HCT116 (cell line): ENCODE data around the gene BMP2. TPM values are rescaled to one million over a fixed set of nuclear protein-coding genes. Genes with fewer than 3 reads are reported as not detected.

ENCODE experiments used
- ATAC-seq: fragments of 200-7000 bp; cut with Tn5 transposase; 2 replicates; pipeline ENCODE4 v1.9.1; 2020; ENCODE audit warnings: mild to moderate bottlenecking, moderate library complexity
- Bru-seq: library from RNA; stranded (reverse); fragments of 400-500 nt; gene quantifications from one replicate; lab custom pipeline; 2021; lab: Mats Ljungman, UMichigan
- BruChase-seq, 2 experiments: library from RNA; stranded (reverse); fragments of 400-500 nt; gene quantifications; one replicate each; lab custom pipeline; 2021; lab: Mats Ljungman, UMichigan
- BruUV-seq: library from RNA; stranded (reverse); fragments of 400-500 nt; replicated peaks from 2 replicates; lab custom pipeline; 2021; lab: Mats Ljungman, UMichigan
- CTCF ChIA-PET: fragments of 300-600 bp; sonication (Branson Sonifier 250); formaldehyde crosslinking; loops from one replicate; lab custom pipeline; 2021; ENCODE audit warnings: antibody characterized with exemption; lab: Charles Lee
- POLR2A ChIA-PET: fragments of 300-600, 350-600 bp; sonication (Branson Sonifier 250); formaldehyde crosslinking; loops from one replicate; lab custom pipeline; 2021; ENCODE audit warnings: antibody characterized with exemption; lab: Charles Lee
- RAD21 ChIA-PET, 2 experiments: fragments of 300-600 bp; sonication (Branson Sonifier 250); formaldehyde crosslinking; loops; one replicate each; lab custom pipeline; 2023; ENCODE audit warnings: low total read pairs in 2 of 2; ENCODE audit not compliant: uncharacterized antibody in 2 of 2, unreplicated experiment in 2 of 2, low non-redundant PET in 1 of 2; lab: Charles Lee
- DNase-seq: peaks from one replicate; pipeline ENCODE4 v3.0.0-alpha.2; 2010; ENCODE audit warnings: low read depth, low spot score
- H2AFZ ChIP-seq: fragments of 200-600 bp; shearing (Covaris generic), sonication (generic); 2 replicates; pipeline ENCODE4 v1.6.1; 2017; ENCODE audit warnings: low read depth, mixed run types, mixed read lengths, antibody characterized with exemption, low read length; ENCODE audit not compliant: poor library complexity, severe bottlenecking
- H3K27ac ChIP-seq: 2 replicates; pipeline ENCODE4 v1.5.1; 2012; ENCODE audit warnings: low read depth, low read length
- H3K27me3 ChIP-seq: fragments of 200-600 bp; sonication (generic); 2 replicates; pipeline ENCODE4 v1.6.1; 2016; ENCODE audit warnings: mixed run types, low read length, mixed read lengths; ENCODE audit not compliant: insufficient read depth
- H3K36me3 ChIP-seq, 2 experiments: fragments of 200-500 bp in 1 of 2; fragments of 200-600 bp in 1 of 2; sonication (Bioruptor generic) in 1 of 2; sonication (generic) in 1 of 2; 2 replicates each; pipeline versions ENCODE4 v1.5.1 to v1.6.1; 2014 to 2016; ENCODE audit warnings: low read length in 2 of 2, inconsistent platforms in 1 of 2, mixed read lengths in 1 of 2, mixed run types in 1 of 2; ENCODE audit not compliant: insufficient read depth in 2 of 2, control insufficient read depth in 1 of 2
- H3K4me1 ChIP-seq, 2 experiments: fragments of 200-600 bp in 1 of 2; sonication (generic) in 1 of 2; 2 replicates each; pipeline versions ENCODE4 v1.5.1 to v1.6.1; 2012 to 2017; ENCODE audit warnings: low read length in 2 of 2, inconsistent platforms in 1 of 2, mild to moderate bottlenecking in 1 of 2, mixed read lengths in 1 of 2, mixed run types in 1 of 2, moderate library complexity in 1 of 2; ENCODE audit not compliant: insufficient read depth in 2 of 2, control insufficient read depth in 1 of 2
- H3K4me2 ChIP-seq: fragments of 200-600 bp; sonication (generic); 2 replicates; pipeline ENCODE4 v1.6.1; 2017; ENCODE audit warnings: mixed run types, low read length, mixed read lengths
- H3K4me3 ChIP-seq, 2 experiments: fragments of 200-600 bp in 1 of 2; sonication (generic) in 1 of 2; replicated peaks in 1 of 2; 2 replicates each; pipeline ENCODE4 v1.5.1; 2011 to 2016; ENCODE audit warnings: low read length in 2 of 2, control low read depth in 1 of 2, low read depth in 1 of 2, mild to moderate bottlenecking in 1 of 2, mixed read lengths in 1 of 2, mixed run types in 1 of 2
- H3K79me2 ChIP-seq: fragments of 200-600 bp; sonication (generic); 2 replicates; pipeline ENCODE4 v1.6.1; 2017; ENCODE audit warnings: mild to moderate bottlenecking, mixed run types, low read length, moderate library complexity, mixed read lengths; ENCODE audit not compliant: insufficient read depth
- H3K9ac ChIP-seq: fragments of 200-600 bp; sonication (generic); 2 replicates; pipeline ENCODE4 v1.6.1; 2016; ENCODE audit warnings: low read length, mixed read lengths
- H3K9me2 ChIP-seq: fragments of 200-600 bp; sonication (generic), shearing (Covaris generic); 2 replicates; pipeline ENCODE4 v1.6.1; 2017; ENCODE audit warnings: mixed run types, mild to moderate bottlenecking, moderate library complexity; ENCODE audit not compliant: insufficient read depth
- H3K9me3 ChIP-seq, 2 experiments: fragments of 200-500 bp in 1 of 2; fragments of 200-600 bp in 1 of 2; sonication (Bioruptor generic) in 1 of 2; sonication (generic) in 1 of 2; 2 replicates each; pipeline ENCODE4 v1.6.1; 2014 to 2017; ENCODE audit warnings: low read length in 2 of 2, mixed read lengths in 2 of 2, inconsistent platforms in 1 of 2, low read depth in 1 of 2, mild to moderate bottlenecking in 1 of 2, mixed run types in 1 of 2, moderate library complexity in 1 of 2; ENCODE audit not compliant: control insufficient read depth in 1 of 2, insufficient read depth in 1 of 2
- H4K20me1 ChIP-seq: fragments of 200-600 bp; sonication (generic), shearing (Covaris generic); 2 replicates; pipeline ENCODE4 v1.6.1; 2017; ENCODE audit warnings: mixed run types, mild to moderate bottlenecking, moderate library complexity; ENCODE audit not compliant: insufficient read depth
- EGR1 ChIP-seq: IDR thresholded peaks from 2 replicates; pipeline ENCODE4 v1.6.1; 2012; ENCODE audit warnings: low read depth
- JUND ChIP-seq: IDR thresholded peaks from 2 replicates; pipeline ENCODE4 v1.6.1; 2012
- POLR2AphosphoS5 ChIP-seq: IDR thresholded peaks from 2 replicates; pipeline ENCODE4 v1.6.1; 2011; ENCODE audit warnings: mild to moderate bottlenecking, low read depth, low read length, moderate library complexity
- RAD21 ChIP-seq: IDR thresholded peaks from 2 replicates; pipeline ENCODE4 v1.6.1; 2012; ENCODE audit warnings: low read depth, mild to moderate bottlenecking
- SRF ChIP-seq: IDR thresholded peaks from 2 replicates; pipeline ENCODE4 v1.6.1; 2012; ENCODE audit warnings: low read depth
- intact Hi-C: fragments of 100-400 bp; cut with micrococcal nuclease; formaldehyde crosslinking; loops from 2 replicates; pipeline ENCODE4 v1.10.0; 2022
- long read RNA-seq: library from polyadenylated mRNA; unstranded; transcript quantifications from one replicate; pipeline ENCODE4 v2.0.0, GENCODE V29; 2021; ENCODE audit not compliant: unreplicated experiment
- polyA plus RNA-seq: library from polyadenylated mRNA; unstranded; fragments of >200 nt; gene quantifications from 2 replicates; pipeline ENCODE4 v1.2.1, GENCODE V29; 2012; ENCODE audit warnings: missing spikeins
- total RNA-seq: library from RNA; stranded (reverse); gene quantifications from one replicate; pipeline ENCODE4 v1.2.1, GENCODE V29; 2021; ENCODE audit not compliant: unreplicated experiment
- TF ChIP-seq, protein P1 (sequence below): IDR thresholded peaks from 2 replicates; pipeline ENCODE4 v1.6.1; 2012; ENCODE audit warnings: low read depth

BMP2 gene
- total RNA-seq (0.15 TPM), Bru-seq, nascent RNA (percentile 6 among the genes with signal in this experiment), BruChase-seq, experiment 1, labeled RNA remaining after a 6-hour chase (percentile 7 among the genes with signal in this experiment), BruChase-seq, experiment 2, labeled RNA remaining after a 2-hour chase (percentile 15 among the genes with signal in this experiment)
- 0.01 and 0.05 TPM in 2 replicates for polyA plus RNA-seq
- long read RNA-seq: 0 reads

DNA sequence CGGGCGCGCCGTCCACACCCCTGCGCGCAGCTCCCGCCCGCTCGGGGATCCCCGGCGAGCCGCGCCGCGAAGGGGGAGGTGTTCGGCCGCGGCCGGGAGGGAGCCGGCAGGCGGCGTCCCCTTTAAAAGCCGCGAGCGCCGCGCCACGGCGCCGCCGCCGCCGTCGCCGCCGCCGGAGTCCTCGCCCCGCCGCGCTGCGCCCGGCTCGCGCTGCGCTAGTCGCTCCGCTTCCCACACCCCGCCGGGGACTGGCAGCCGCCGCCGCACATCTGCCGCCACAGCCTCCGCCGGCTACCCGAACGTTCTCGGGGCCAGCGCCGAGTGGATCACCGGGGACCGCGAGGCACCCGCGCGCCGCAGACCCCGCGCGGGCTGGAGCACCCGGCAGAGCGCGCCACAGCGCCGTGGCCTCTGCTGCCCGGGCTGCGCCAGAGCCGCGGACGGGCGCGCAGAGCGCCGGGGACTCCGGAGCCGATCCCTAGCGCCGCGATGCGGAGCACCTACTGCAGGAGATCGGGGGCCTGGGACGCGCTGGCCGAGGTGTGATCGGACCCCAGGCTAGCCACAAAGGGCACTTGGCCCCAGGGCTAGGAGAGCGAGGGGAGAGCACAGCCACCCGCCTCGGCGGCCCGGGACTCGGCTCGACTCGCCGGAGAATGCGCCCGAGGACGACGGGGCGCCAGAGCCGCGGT is at the start of gene BMP2:
Gene BMP2 (plus strand): TSS at position 151 of the 692 bp plus-strand sequence. CDS start 2,441 bp downstream, outside the sequence.
- Histone ChIP-seq H3K4me1 (no peaks in the 10 kb centered on the region), H3K4me2 (no peak within 1 kb of the TSS), H3K9ac (no peak within 1 kb of the TSS), H3K4me3 (no peak within 1 kb of the TSS), H2AFZ (no peak within 1 kb of the TSS), H3K79me2 (no peaks in the 10 kb centered on the region), H3K9me3 (no peaks in the 10 kb centered on the region; a peak in 1 of 4 replicates), H4K20me1 (no peaks in the 10 kb centered on the region), H3K9me2 (no peaks in the 10 kb centered on the region), H3K36me3 (no peaks in the 10 kb centered on the region), H3K27ac (no peak within 1 kb of the TSS), H3K27me3 (no peaks in the 10 kb centered on the region)
- DNase-seq: no peak
- ChIA-PET CTCF (no interaction called here), POLR2A (no interaction called here), RAD21 (no interaction called here)
- no peak for ATAC-seq
- BruUV-seq: no TSS peak
- no peak for TF ChIP-seq POLR2AphosphoS5
- TF ChIP-seq JUND: no peak
- no peak for TF ChIP-seq SRF
- TF ChIP-seq RAD21: no peak
- TF ChIP-seq EGR1: no peak
- TF ChIP-seq, protein P1, sequence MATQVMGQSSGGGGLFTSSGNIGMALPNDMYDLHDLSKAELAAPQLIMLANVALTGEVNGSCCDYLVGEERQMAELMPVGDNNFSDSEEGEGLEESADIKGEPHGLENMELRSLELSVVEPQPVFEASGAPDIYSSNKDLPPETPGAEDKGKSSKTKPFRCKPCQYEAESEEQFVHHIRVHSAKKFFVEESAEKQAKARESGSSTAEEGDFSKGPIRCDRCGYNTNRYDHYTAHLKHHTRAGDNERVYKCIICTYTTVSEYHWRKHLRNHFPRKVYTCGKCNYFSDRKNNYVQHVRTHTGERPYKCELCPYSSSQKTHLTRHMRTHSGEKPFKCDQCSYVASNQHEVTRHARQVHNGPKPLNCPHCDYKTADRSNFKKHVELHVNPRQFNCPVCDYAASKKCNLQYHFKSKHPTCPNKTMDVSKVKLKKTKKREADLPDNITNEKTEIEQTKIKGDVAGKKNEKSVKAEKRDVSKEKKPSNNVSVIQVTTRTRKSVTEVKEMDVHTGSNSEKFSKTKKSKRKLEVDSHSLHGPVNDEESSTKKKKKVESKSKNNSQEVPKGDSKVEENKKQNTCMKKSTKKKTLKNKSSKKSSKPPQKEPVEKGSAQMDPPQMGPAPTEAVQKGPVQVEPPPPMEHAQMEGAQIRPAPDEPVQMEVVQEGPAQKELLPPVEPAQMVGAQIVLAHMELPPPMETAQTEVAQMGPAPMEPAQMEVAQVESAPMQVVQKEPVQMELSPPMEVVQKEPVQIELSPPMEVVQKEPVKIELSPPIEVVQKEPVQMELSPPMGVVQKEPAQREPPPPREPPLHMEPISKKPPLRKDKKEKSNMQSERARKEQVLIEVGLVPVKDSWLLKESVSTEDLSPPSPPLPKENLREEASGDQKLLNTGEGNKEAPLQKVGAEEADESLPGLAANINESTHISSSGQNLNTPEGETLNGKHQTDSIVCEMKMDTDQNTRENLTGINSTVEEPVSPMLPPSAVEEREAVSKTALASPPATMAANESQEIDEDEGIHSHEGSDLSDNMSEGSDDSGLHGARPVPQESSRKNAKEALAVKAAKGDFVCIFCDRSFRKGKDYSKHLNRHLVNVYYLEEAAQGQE: no peak
- intact Hi-C loops: loop anchor here (5.0 to 10.0 kb wide), 5 partner anchors 610 to 1957 kb away; no protein-coding TSS in a partner anchor
